ENCODE measurements around the gene FBXL5.

FBXL5 gene

GRCh38 chr4:15677507-15677988 is 22.4 kb upstream of the FBXL5 start:
- DNase-seq (ENCODE audit: low read depth in 2 of 2, low spot score in 1 of 2), result no peak

DNA sequence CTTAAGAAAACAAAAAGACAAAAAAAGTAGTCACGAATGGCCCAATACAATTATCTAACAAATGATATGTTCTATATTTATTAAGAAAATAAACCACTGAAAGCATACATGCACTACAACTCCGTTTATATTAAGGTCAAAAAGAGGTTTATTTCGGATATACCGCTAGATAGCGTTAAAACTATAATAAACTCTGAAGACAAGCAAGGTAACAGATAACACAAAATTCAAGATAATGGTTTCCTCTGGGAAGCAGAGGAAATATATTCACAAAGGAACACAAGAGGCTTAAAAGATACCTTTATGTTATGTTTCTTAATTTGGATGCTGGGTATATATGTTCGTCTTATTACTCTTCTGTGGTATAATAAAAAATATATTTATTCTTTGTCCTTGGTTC is 21.7 kb upstream of the FBXL5 start:
- DNase-seq (ENCODE audit: low read depth in 2 of 2, low spot score in 1 of 2), result no peak

DNA sequence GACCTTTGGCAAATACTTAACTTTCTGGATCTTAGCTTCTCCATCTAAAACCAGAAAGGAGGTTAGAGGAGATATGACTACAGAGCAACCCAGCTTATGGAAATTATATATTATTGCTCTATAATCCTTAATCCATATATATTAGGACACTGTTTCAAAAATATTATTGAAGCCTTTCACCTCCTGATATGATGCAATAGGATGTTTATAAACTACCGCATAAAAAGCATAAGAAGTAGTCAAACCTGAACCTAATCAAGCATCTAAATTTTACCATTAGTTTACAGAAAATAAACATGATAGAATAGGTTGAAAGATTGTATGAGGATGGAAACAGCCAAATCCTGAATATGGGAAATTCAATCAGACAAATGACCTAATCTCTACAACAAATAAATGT is 20.9 kb upstream of the FBXL5 start:
- no peak for DNase-seq (ENCODE audit: low read depth in 2 of 2, low spot score in 1 of 2)

DNA sequence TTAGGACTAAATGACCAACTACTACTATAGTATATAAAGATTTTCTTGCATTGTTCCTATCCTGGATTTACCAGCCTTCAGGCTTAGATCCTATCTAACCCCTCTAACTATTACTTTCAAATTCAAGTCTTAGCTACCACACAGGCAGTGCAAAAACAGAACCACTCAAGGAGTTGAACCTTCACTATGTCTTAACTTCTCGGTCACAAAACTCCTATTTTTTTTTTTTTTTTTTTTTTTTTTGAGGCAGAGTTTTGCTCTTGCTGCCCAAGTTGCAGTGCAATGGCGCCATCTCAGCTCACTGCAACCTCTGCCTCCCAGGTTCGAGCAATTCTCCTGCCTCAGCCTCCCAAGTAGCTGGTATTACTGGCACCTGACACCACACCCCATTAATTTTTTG is 20.2 kb upstream of the FBXL5 start:
- DNase-seq (ENCODE audit: low read depth in 2 of 2, low spot score in 1 of 2), result no peak

GRCh38 chr4:15674926-15675325 is 19.8 kb upstream of the FBXL5 start:
- DNase-seq (ENCODE audit: low read depth in 2 of 2, low spot score in 1 of 2), result no peak

- DNase-seq (ENCODE audit: low read depth in 2 of 2, low spot score in 1 of 2), result no peak
These were observed 18.9 kb upstream of the FBXL5 start for GRCh38 chr4:15674046-15674445.

DNA sequence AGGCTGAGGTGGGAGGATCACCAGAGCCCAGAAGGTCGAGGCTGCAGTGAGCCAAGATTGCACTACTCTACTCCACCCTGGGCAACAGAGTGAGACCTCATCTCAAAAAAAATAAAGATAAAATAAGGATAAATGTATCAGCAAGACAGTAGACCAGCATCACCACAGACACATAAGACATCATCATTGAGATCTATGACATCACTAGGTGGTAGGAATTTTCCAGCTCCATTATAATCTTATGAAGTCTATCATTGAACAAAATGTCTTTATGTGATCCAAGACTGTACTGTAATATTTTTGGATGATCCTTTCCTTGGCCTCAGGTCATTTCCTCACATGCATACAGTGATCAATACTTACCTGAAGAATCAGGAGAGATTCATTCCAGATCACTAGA is 18.2 kb upstream of the FBXL5 start:
- no peak for DNase-seq (ENCODE audit: low read depth in 2 of 2, low spot score in 1 of 2)

DNA sequence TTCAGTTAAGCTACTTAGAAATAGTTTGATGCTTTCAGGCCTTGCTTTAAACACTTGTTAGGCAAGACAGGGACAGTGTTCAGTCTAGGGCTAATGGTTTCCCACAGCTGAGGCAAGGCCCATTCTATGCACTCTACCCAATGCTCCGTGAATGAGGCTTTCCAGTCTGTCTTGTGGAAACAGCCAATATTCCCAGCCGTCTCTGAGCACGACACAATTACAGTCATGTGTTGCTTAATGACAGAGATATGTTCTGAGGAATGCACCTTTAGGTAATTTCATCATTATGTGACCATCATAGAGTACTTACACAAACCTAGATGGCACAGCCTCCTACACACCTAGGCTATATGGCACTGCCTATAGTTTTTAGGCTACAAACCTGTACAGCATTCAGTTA is 16.9 kb upstream of the FBXL5 start:
- no peak for DNase-seq (ENCODE audit: low read depth in 2 of 2, low spot score in 1 of 2)

- DNase-seq (ENCODE audit: low read depth in 2 of 2, low spot score in 1 of 2), result no peak
These were observed 15.4 kb upstream of the FBXL5 start for GRCh38 chr4:15670576-15670975.

DNA sequence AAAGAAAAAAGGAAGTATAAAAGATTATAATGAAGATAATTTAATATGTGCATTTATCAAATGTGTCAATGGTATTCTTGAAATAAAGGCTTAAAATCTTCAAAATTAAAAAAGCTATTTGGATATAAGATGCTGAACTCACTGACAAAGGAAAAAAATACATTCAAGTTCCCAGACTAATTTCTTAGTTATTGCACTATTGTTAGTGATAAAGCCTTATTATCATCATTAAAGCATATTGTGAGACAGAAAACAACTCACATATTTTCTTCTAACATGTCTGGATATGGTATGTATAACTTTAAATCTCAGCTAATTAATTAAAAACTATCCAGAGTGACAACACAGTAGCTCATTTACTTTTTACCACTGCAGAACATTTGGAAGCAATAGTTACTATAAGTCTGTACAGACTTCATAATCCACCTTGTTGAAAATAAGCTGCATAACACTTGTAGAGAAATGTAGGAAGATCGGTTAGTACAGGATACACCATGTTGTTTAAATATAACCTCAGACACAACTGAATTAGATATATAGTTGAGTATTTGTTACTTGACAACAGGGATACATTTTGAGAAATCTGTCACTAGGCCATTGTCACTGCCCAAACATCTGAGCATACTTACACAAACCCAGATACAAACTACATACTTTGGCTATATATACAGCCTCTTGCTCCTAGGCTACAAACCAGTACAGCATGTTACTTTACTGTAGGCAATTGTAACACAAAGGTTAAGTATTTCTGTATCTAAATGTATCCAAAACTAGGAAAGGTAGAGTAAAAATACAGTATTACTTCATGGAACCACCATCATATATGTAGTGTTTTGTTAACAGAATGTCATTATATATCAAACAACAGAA is 13.6 kb upstream of the FBXL5 start:
- DNase-seq (ENCODE audit: low read depth in 2 of 2, low spot score in 1 of 2), result no peak

GRCh38 chr4:15667006-15667405 is 11.8 kb upstream of the FBXL5 start:
- no peak for DNase-seq (ENCODE audit: low read depth in 2 of 2, low spot score in 1 of 2)

- DNase-seq (ENCODE audit: low read depth in 2 of 2, low spot score in 1 of 2), result no peak
These were observed 10.7 kb upstream of the FBXL5 start for GRCh38 chr4:15665753-15666365.

GRCh38 chr4:15659768-15660570 is 4.8 kb upstream of the FBXL5 start:
- DNase-seq (ENCODE audit: low read depth in 2 of 2, low spot score in 1 of 2), result no peak

- DNase-seq (ENCODE audit: low read depth in 2 of 2, low spot score in 1 of 2), result no peak
These were observed 3.6 kb upstream of the FBXL5 start for GRCh38 chr4:15658781-15659180.

DNA sequence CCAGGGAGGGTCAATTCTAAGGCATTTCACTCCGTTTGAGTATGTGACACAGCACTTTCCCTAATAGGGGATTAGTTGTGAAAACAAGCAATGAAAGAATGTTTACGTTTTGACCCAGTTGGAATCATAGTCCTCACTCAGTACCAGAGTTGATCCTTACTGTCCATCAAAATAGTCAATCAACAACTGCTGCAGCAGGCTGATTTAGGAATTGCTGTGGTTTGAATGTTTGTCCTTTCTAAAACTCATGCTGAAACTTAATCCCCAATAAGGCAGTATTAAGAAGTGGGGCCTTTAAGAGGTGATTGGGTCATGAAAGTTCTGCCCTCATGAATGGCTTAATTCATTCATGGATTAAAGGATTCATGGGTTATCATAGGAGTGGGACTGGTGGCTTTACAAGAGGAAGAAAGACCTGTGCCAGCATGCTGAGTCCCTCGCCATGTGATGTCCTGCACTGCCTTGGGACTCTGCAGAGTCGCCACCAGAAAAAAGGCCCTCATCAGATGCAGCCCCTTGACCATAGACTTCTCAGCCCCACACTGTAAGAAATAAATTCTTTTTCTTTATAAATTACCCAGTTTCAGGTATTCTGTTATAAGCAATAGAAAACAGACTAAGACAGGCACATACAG is 3.1 kb upstream of the FBXL5 start:
- no peak for DNase-seq (ENCODE audit: low read depth in 2 of 2, low spot score in 1 of 2)

- DNase-seq (ENCODE audit: low read depth in 2 of 2, low spot score in 1 of 2), result no peak
These were observed 2.2 kb upstream of the FBXL5 start for GRCh38 chr4:15657366-15657765.

DNA sequence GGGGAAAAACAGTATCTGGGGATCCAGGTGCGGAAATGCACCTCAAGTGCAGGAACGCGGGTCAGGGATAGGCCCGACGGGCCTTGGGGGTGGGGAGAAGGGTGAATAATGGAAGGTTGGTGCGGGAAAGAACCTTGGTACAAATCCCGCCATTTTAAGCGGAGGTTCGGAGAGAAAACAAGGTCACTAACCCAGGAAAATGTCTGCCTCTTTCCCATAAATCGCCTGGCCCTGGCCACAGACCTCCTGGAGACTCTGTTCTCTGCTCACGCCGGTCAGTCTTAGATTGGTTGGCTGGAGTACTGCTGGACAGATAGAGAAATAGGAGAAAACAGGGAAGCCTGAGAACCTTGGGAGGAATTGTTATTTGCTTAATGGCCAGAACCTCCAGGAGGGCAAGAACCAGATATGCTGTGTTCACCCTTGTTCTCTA is 897 bp upstream of the FBXL5 start:
- no peak for DNase-seq (ENCODE audit: low read depth in 2 of 2, low spot score in 1 of 2)

- DNase-seq (ENCODE audit: low read depth in 2 of 2, low spot score in 1 of 2), result peak in 1 of 2 donors; percentile 7
These were observed 449 bp downstream of the FBXL5 start for GRCh38 chr4:15654593-15655222.

- DNase-seq (ENCODE audit: low read depth in 2 of 2, low spot score in 1 of 2), result no peak
These were observed 1.1 kb downstream of the FBXL5 start for GRCh38 chr4:15653864-15654592.

GRCh38 chr4:15653420-15653819 is 1.7 kb downstream of the FBXL5 start:
- DNase-seq (ENCODE audit: low read depth in 2 of 2, low spot score in 1 of 2), result no peak

Data from stimulated activated CD8-positive, alpha-beta memory T cell treated with anti-CD3 and anti-CD28 coated beads, Interleukin-4, amount 100 ng/mL, for 4 hours (primary cell).